Choroid plexus epithelial cell (primary cell): ENCODE data around the gene TNS4.

Source experiments
- DNase-seq: peaks from one replicate; pipeline ENCODE4 v3.0.0-alpha.2; 2010; ENCODE audit warnings: low read depth
- H3K4me3 ChIP-seq: 2 replicates; pipeline ENCODE4 v1.5.1; 2011; ENCODE audit warnings: low read depth, mild to moderate bottlenecking, control low read depth, low read length, moderate library complexity
- TF ChIP-seq, protein P1 (sequence below): conservative IDR thresholded peaks from 2 replicates; pipeline ENCODE4 v1.5.1; 2011; ENCODE audit warnings: low read depth, mild to moderate bottlenecking, control low read depth, inconsistent platforms, low read length, moderate library complexity

Gene TNS4

DNA sequence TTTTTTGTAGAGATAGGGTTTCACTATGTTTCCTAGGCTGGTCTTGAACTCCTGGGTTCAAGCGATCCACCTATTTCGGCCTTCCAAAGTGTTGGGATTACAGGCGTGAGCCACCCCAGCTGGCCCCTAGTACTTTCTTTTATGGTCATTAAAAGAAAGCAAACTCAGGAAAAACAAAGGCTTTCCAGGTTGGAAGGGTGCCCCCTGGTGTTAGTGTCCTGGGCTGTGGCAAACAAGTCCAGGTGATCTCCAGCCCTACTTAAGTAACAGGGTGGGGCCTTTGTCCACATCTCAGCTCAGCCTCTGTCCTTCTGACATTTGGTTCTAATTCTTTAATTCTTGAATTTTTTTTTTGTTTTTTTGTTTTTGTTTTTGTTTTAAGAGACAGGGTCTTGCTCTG is 51.2 kb downstream of the TNS4 start:
- DNase-seq: peak; percentile 67
- H3K4me3 ChIP-seq: no peak overlapping the region
- TF ChIP-seq, protein P1, sequence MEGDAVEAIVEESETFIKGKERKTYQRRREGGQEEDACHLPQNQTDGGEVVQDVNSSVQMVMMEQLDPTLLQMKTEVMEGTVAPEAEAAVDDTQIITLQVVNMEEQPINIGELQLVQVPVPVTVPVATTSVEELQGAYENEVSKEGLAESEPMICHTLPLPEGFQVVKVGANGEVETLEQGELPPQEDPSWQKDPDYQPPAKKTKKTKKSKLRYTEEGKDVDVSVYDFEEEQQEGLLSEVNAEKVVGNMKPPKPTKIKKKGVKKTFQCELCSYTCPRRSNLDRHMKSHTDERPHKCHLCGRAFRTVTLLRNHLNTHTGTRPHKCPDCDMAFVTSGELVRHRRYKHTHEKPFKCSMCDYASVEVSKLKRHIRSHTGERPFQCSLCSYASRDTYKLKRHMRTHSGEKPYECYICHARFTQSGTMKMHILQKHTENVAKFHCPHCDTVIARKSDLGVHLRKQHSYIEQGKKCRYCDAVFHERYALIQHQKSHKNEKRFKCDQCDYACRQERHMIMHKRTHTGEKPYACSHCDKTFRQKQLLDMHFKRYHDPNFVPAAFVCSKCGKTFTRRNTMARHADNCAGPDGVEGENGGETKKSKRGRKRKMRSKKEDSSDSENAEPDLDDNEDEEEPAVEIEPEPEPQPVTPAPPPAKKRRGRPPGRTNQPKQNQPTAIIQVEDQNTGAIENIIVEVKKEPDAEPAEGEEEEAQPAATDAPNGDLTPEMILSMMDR: peak; percentile 71

DNA sequence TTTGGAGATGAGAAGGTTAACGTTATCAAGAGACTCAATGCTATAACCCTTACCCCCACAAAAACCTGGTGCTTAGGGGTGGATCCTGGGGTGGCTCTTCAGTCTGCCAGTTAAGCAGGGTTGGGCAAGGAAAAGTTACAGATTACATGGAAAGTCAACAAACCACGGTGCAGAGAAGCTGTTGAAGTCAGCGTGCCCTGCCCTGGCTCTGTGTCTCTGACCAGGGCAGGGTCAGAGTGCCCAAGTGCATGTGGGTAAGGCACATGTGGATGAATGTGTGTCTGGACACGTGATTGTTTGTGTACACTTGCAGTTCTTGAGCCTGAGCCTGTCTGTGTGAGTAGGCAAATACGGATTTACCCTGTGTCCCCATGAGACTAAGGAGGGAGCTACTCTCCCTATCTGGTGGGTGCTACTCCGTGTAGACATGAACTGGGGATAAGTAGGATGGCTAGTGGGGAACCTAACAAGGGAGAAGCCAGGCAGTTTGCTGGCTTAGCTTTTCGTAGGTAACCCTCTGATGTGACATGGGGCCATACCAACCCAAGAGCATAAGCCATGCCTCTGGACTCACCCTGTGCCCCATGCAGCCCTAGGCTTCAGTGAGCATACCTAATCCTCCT is 52.7 kb downstream of the TNS4 start:
- H3K4me3 ChIP-seq: peak overlapping the region; percentile 75
- peak; percentile 49 for DNase-seq
- TF ChIP-seq, protein P1: no peak

DNA sequence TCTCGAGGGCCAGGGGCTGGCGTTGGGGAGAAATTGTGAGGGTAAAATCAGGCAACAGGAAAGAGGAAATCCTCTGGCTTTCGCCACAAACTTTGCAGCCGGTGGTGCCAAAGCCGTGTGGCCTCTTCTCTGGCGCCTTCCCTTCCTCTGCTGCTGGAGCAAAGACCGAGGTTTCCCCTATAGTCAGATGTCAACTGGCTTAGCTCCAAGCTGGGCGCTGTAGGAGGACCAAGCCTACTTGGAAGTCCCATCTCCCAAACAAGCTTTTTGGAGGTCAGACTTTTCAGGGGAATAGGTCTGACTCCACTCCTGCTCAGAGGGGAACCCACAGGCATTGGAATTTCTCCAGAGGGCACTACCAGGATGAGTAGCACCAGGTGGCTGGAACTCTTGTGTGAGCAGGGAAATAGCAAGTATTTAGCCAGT is 53.2 kb downstream of the TNS4 start:
- DNase-seq: peak; percentile 52
- TF ChIP-seq, protein P1: no peak
- H3K4me3 ChIP-seq: peak overlapping the region; percentile 75

DNA sequence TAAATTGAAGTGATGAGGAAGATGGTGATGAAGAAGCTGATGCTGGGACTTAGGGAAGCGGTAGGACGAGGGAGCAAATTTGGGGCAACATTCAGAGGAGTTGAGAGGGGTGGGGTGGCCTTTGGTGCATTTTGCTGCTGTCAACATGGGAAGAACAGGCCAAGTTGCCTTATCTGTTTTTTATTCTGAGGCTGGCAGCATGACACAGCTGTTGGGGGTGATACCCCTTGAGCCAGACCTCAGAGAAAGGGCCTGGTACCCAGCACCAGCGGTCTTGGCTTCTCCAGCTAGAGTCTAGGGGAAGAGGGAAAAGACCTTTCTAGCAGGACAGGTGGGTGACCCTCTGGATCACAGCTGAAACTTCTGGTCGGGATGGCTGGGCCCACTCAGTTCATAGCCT is 53.6 kb downstream of the TNS4 start:
- TF ChIP-seq, protein P1: no peak
- peak; percentile 12 for DNase-seq
- H3K4me3 ChIP-seq: peak overlapping the region; percentile 75

DNA sequence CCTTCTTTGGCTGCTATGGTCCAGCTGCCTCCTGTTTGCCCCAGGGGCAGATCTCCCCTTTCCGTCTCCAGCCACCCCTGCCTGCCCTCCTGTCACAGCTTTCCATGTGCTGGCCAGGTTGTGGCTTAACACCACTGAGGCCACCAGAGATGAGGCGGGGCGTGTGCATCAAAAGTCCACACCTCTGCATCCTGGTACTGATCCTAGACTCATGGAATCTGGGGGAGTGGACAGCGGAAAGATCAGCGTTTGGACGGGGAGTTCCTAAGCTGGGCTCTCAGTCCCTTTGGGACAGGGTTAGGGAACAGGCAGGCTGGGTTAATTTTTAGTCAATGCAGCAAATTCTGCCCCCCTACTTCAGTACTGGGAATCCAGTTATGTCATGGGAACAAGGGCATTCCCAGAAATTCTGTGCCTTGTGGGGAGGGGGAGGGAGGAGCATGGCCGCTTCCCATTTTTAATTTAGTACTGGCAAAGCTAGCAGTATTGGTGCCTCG is 54.2 kb downstream of the TNS4 start:
- TF ChIP-seq, protein P1: no peak
- peak; percentile 16 for DNase-seq
- H3K4me3 ChIP-seq: peak overlapping the region; percentile 75

DNA sequence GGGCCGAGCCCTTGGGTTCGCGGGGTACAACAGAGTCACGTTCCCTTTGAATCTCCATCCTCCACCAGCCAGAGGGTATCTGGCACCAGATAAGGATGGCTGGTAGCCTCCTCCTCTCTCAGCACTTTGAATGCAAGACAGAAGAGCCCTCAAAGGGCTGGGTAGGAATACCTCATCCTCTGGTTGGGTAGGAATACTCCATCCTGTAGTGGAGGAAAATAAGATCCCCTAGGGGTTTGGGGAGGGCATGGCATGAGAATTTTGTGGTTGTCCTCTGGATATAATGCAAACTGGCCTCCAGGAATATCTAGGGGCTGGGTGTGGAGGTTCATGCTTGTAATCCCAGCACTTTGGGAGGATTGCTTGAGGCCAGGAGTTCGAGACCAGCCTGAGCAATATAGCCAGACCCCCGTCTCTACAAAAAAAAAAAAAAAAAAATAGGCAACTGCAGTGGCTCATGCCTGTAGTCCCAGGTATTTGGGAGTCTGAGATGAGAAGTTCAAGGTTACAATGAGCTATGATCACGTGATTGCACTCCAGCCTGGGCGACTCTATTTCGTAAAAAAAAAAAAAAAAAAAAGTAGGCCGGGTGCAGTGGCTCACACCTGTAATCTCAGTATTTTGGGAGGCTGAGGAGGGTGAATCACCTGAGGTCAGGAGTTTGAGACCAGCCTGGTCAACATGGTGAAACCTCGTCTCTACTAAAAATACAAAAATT is 55.5 kb downstream of the TNS4 start:
- peak overlapping the region; percentile 75 for H3K4me3 ChIP-seq
- TF ChIP-seq, protein P1: peak; percentile 29
- DNase-seq: peak; percentile 46
